CD4-positive, alpha-beta T cell (primary cell): Measurements from ENCODE around the gene SLC26A9. TPM values are rescaled to one million over a fixed set of nuclear protein-coding genes. Genes with fewer than 3 reads are reported as not detected.

ENCODE experiments used
- ATAC-seq: fragments of 200-7000 bp; cut with Tn5 transposase; one replicate; pipeline ENCODE4 v1.10.0; 2022; ENCODE audit warnings: mild to moderate bottlenecking; ENCODE audit not compliant: poor library complexity
- CTCF ChIA-PET: fragments of 350-600 bp; sonication (Branson Sonifier 250); formaldehyde crosslinking; loops from one replicate; lab custom pipeline; 2021; ENCODE audit warnings: antibody characterized with exemption, inconsistent platforms; lab: Charles Lee
- POLR2A ChIA-PET: fragments of 350-600 bp; sonication (Branson Sonifier 250); formaldehyde crosslinking; loops from one replicate; lab custom pipeline; 2021; ENCODE audit warnings: antibody characterized with exemption, inconsistent platforms; lab: Charles Lee
- DNase-seq, 14 experiments: peaks; one replicate each; pipeline ENCODE4 v3.0.0-alpha.2; 2013 to 2020; ENCODE audit warnings: mixed read lengths in 2 of 14
- H3K27ac ChIP-seq, 2 donors: one replicate each; pipeline versions ENCODE4 v1.5.1 to v1.7.0; 2013; ENCODE audit warnings: low read length in 2 of 2, low read depth in 1 of 2, mild to moderate bottlenecking in 1 of 2
- H3K27me3 ChIP-seq, 2 experiments: 1 replicate in 1 of 2; 2 replicates in 1 of 2; pipeline versions ENCODE4 v1.6.1 to v1.7.0; 2013; ENCODE audit warnings: low read length in 2 of 2, control low read depth in 1 of 2, mild to moderate bottlenecking in 1 of 2, moderate library complexity in 1 of 2; ENCODE audit not compliant: insufficient read depth in 2 of 2, control insufficient read depth in 1 of 2
- H3K36me3 ChIP-seq: one replicate; pipeline ENCODE4 v1.6.1; 2013; ENCODE audit warnings: low read length, control low read depth; ENCODE audit not compliant: insufficient read depth
- H3K4me1 ChIP-seq: one replicate; pipeline ENCODE4 v1.6.1; 2013; ENCODE audit warnings: low read length, control low read depth; ENCODE audit not compliant: insufficient read depth
- H3K4me3 ChIP-seq: one replicate; pipeline ENCODE4 v1.5.1; 2013; ENCODE audit warnings: mild to moderate bottlenecking, low read length, moderate library complexity
- H3K9me3 ChIP-seq, 2 experiments: 1 replicate in 1 of 2; 2 replicates in 1 of 2; pipeline versions ENCODE4 v1.6.1 to v1.7.0; 2013; ENCODE audit warnings: low read length in 2 of 2, mild to moderate bottlenecking in 2 of 2, control low read depth in 1 of 2, moderate library complexity in 1 of 2; ENCODE audit not compliant: control insufficient read depth in 1 of 2, insufficient read depth in 1 of 2
- H3K27ac Mint-ChIP-seq: one replicate; pipeline ENCODE4 v1.8.0; 2020; ENCODE audit warnings: mixed read lengths
- H3K27me3 Mint-ChIP-seq: one replicate; pipeline ENCODE4 v1.8.0; 2021; ENCODE audit warnings: mixed read lengths
- H3K36me3 Mint-ChIP-seq: one replicate; pipeline ENCODE4 v1.8.0; 2021; ENCODE audit warnings: low read depth, mixed read lengths
- H3K4me1 Mint-ChIP-seq: one replicate; pipeline ENCODE4 v1.8.0; 2021; ENCODE audit warnings: low read depth, mixed read lengths
- H3K4me3 Mint-ChIP-seq: one replicate; pipeline ENCODE4 v1.8.0; 2020; ENCODE audit warnings: mild to moderate bottlenecking, mixed read lengths
- H3K9me3 Mint-ChIP-seq: one replicate; pipeline ENCODE4 v1.8.0; 2020; ENCODE audit warnings: mixed read lengths
- intact Hi-C, 2 experiments: fragments of 100-400 bp; cut with DNase I in 1 of 2; cut with micrococcal nuclease in 1 of 2; formaldehyde crosslinking; loops; one replicate each; pipeline versions ENCODE4 v1.15.1 to v1.9.0; 2023 to 2025; cut with DNase I, micrococcal nuclease
- total RNA-seq, 174 experiments: library from RNA in 2 of 174; stranded (reverse) in 2 of 174; gene quantifications; one replicate each; pipeline ENCODE4 v1.2.3 and lab custom pipeline; 2021 to 2026
- TF ChIP-seq, protein P1 (sequence below): fragments of 200-600 bp; IDR thresholded peaks from one replicate; pipeline ENCODE4 v1.8.0; 2022; ENCODE audit warnings: antibody characterized with exemption, mild to moderate bottlenecking

Gene SLC26A9
- total RNA-seq, 2 experiments from 2014 or later = not detected

DNA sequence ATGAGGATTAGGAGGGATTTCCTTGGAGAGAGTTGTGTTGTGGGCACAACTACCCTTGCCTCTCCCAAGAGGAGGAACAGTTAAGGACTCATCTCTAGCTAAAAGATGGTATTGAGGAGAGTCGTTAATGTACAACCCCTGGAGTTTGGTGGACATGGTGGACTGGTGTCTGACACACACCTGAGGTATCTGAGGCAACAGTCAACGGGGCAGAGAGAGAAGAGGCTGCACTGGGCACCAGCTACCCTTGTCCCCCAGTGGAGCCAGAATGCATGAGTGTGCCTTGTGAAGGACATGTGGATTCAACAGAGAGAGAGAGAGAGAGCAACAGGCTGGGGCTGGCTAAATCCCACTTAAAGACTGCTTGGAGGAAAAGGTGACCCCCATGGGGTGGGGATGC is 47.0 kb upstream of the SLC26A9 start:
- no peaks in the 10 kb centered on the region for H3K9me3 Mint-ChIP-seq
- H3K27me3 ChIP-seq = no peaks in the 10 kb centered on the region
- H3K27ac ChIP-seq = no peak overlapping the region
- ATAC-seq = no peak
- H3K27me3 Mint-ChIP-seq = peaks cover 13% of the 10 kb centered on the region
- intact Hi-C loops = no loop called here
- TF ChIP-seq, protein P1, sequence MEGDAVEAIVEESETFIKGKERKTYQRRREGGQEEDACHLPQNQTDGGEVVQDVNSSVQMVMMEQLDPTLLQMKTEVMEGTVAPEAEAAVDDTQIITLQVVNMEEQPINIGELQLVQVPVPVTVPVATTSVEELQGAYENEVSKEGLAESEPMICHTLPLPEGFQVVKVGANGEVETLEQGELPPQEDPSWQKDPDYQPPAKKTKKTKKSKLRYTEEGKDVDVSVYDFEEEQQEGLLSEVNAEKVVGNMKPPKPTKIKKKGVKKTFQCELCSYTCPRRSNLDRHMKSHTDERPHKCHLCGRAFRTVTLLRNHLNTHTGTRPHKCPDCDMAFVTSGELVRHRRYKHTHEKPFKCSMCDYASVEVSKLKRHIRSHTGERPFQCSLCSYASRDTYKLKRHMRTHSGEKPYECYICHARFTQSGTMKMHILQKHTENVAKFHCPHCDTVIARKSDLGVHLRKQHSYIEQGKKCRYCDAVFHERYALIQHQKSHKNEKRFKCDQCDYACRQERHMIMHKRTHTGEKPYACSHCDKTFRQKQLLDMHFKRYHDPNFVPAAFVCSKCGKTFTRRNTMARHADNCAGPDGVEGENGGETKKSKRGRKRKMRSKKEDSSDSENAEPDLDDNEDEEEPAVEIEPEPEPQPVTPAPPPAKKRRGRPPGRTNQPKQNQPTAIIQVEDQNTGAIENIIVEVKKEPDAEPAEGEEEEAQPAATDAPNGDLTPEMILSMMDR = no peak
- ChIA-PET POLR2A (no interaction called here), CTCF (no interaction called here)
- no peaks in the 10 kb centered on the region for H3K4me1 ChIP-seq
- no peak for DNase-seq
- H3K4me3 Mint-ChIP-seq = no peak overlapping the region
- H3K36me3 ChIP-seq = no peaks in the 10 kb centered on the region
- no peaks in the 10 kb centered on the region for H3K4me1 Mint-ChIP-seq
- H3K36me3 Mint-ChIP-seq = no peaks in the 10 kb centered on the region
- H3K9me3 ChIP-seq = no peaks in the 10 kb centered on the region
- H3K4me3 ChIP-seq = no peak overlapping the region
- no peak overlapping the region for H3K27ac Mint-ChIP-seq

DNA sequence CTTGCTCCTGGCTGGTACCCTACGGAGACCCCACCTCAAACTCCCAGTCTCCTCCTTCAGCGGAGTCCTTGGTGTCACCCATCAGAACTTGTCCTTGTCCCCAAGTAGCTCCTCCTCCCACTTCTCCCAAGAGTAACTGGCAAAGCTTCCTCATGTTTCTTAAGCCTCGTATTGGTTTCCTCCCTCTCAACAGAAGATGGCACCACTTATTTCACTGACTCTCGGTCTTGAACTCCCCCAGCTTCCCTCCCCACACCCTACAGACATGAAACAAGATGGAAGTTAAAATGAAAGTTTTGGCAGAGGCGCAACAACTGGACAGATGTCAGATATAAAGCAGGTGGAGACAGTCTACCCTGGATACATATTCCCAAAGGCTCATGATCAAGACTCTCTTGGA is 46.5 kb upstream of the SLC26A9 start:
- no peak overlapping the region for H3K4me3 ChIP-seq
- no peaks in the 10 kb centered on the region for H3K27me3 ChIP-seq
- H3K9me3 ChIP-seq = no peaks in the 10 kb centered on the region
- Mint-ChIP-seq H3K4me3 (no peak overlapping the region), H3K9me3 (no peaks in the 10 kb centered on the region), H3K27me3 (peaks cover 13% of the 10 kb centered on the region), H3K27ac (no peak overlapping the region), H3K36me3 (no peaks in the 10 kb centered on the region), H3K4me1 (no peaks in the 10 kb centered on the region)
- POLR2A ChIA-PET = no interaction called here
- intact Hi-C loops = no loop called here
- DNase-seq (no peak), ATAC-seq (no peak)
- CTCF ChIA-PET = no interaction called here
- TF ChIP-seq, protein P1 = no peak
- no peaks in the 10 kb centered on the region for H3K36me3 ChIP-seq
- H3K27ac ChIP-seq = no peak overlapping the region
- no peaks in the 10 kb centered on the region for H3K4me1 ChIP-seq

DNA sequence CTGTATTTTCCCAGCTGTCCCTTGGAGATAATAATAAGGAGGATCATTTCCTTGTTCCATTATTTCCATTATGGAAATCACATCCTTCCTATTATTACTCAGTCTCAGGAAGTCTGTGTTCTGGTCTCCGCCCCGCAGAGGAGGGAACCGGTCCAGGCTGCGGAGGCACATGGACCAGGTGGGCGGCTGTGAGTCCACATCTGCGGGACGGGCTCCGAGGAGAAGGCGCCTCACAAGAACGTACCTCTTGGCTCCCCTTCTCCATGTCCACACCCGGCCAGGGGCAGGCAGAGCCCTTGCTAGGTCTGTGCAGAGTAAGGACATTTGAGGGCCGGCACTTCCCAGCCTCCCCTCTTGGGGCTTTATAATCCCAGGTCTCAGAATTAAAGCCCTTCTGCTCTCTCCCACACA is 45.3 kb upstream of the SLC26A9 start:
- no peak for ATAC-seq
- peaks cover 13% of the 10 kb centered on the region for H3K27me3 Mint-ChIP-seq
- no peak overlapping the region for H3K27ac Mint-ChIP-seq

More for the DNA sequence above, 45.3 kb upstream of the SLC26A9 start:
- intact Hi-C loops = no loop called here
- TF ChIP-seq, protein P1 = no peak
- no peaks in the 10 kb centered on the region for H3K9me3 ChIP-seq
- no peaks in the 10 kb centered on the region for H3K9me3 Mint-ChIP-seq
- H3K36me3 ChIP-seq = no peaks in the 10 kb centered on the region
- no peak for DNase-seq
- H3K4me1 Mint-ChIP-seq = no peaks in the 10 kb centered on the region
- no peaks in the 10 kb centered on the region for H3K27me3 ChIP-seq
- no peaks in the 10 kb centered on the region for H3K36me3 Mint-ChIP-seq
- no peak overlapping the region for H3K4me3 ChIP-seq
- no peak overlapping the region for H3K4me3 Mint-ChIP-seq
- H3K4me1 ChIP-seq = no peaks in the 10 kb centered on the region
- ChIA-PET POLR2A (no interaction called here), CTCF (interaction anchor here (1.8 kb wide), 1 partner anchor 11 kb away, joined by 10 read pairs; no protein-coding TSS in a partner anchor)
- no peak overlapping the region for H3K27ac ChIP-seq
